ENCODE results near the gene NXPE1.

DNA sequence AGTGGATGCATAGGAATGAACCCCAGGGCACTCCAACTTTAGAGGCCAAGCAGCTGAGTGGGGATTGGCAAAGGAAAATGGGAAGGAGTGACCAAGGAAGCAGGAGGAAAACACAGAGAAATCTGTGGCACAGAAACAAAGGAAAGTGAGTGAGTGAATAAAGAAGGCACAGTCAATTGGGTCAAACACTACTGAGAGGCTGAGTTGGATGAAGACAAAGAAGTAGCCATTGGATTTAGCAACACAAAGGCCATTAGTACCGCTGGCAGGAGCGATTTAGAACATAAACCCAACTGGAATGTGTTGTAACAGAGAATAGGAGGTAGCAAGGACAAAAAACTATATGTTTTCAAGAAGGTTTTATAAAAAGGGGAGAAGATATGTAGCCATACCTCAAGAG is 6.6 kb upstream of the NXPE1 start:
- TF ChIP-seq, protein P1, sequence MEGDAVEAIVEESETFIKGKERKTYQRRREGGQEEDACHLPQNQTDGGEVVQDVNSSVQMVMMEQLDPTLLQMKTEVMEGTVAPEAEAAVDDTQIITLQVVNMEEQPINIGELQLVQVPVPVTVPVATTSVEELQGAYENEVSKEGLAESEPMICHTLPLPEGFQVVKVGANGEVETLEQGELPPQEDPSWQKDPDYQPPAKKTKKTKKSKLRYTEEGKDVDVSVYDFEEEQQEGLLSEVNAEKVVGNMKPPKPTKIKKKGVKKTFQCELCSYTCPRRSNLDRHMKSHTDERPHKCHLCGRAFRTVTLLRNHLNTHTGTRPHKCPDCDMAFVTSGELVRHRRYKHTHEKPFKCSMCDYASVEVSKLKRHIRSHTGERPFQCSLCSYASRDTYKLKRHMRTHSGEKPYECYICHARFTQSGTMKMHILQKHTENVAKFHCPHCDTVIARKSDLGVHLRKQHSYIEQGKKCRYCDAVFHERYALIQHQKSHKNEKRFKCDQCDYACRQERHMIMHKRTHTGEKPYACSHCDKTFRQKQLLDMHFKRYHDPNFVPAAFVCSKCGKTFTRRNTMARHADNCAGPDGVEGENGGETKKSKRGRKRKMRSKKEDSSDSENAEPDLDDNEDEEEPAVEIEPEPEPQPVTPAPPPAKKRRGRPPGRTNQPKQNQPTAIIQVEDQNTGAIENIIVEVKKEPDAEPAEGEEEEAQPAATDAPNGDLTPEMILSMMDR (IDR thresholded peaks at IDR 0.05): no peak
- TF ChIP-seq POLR2A (IDR thresholded peaks at IDR 0.05): no peak
